HEK293 (cell line): ENCODE data around the gene SFT2D2.
A peak's percentile ranks its signal among the peaks of the same experiment; 100 is the strongest.

ENCODE experiments used
- GFI1B ChIP-seq: fragments of 450-650 bp; formaldehyde crosslinking; IDR thresholded peaks from 2 replicates; pipeline ENCODE4 v1.5.1; 2016; ENCODE audit warnings: missing biosample characterization, missing genetic modification characterization
- IKZF3 ChIP-seq: fragments of 450-650 bp; IDR thresholded peaks from 2 replicates; pipeline ENCODE4 v1.5.0; 2018; ENCODE audit warnings: missing biosample characterization, mild to moderate bottlenecking, missing genetic modification characterization, moderate library complexity
- KLF9 ChIP-seq: fragments of 450-650 bp; formaldehyde crosslinking; IDR thresholded peaks from 2 replicates; pipeline ENCODE4 v1.5.1; 2016; ENCODE audit warnings: missing biosample characterization, missing genetic modification characterization, low read depth
- PRDM1 ChIP-seq: fragments of 450-650 bp; formaldehyde crosslinking; IDR thresholded peaks from 2 replicates; pipeline ENCODE4; 2016; ENCODE audit warnings: missing biosample characterization, missing genetic modification characterization
- SCRT1 ChIP-seq: fragments of 450-650 bp; formaldehyde crosslinking; IDR thresholded peaks from 2 replicates; pipeline ENCODE4 v1.5.1; 2016; ENCODE audit warnings: missing biosample characterization, missing genetic modification characterization, borderline replicate concordance
- SP7 ChIP-seq: fragments of 450-650 bp; formaldehyde crosslinking; IDR thresholded peaks from 2 replicates; pipeline ENCODE4 v1.5.1; 2016; ENCODE audit warnings: missing biosample characterization, missing genetic modification characterization
- TSHZ1 ChIP-seq: fragments of 450-650 bp; formaldehyde crosslinking; IDR thresholded peaks from 2 replicates; pipeline ENCODE4 v1.5.1; 2016; ENCODE audit warnings: missing biosample characterization, missing genetic modification characterization, borderline replicate concordance
- WT1 ChIP-seq: fragments of 450-650 bp; formaldehyde crosslinking; IDR thresholded peaks from 2 replicates; pipeline ENCODE4 v1.5.1; 2016; ENCODE audit warnings: missing biosample characterization, missing genetic modification characterization
- YY2 ChIP-seq: fragments of 450-650 bp; formaldehyde crosslinking; IDR thresholded peaks from 2 replicates; pipeline ENCODE4 v1.5.1; 2016; ENCODE audit warnings: missing biosample characterization, missing genetic modification characterization
- ZBTB20 ChIP-seq: fragments of 450-650 bp; formaldehyde crosslinking; IDR thresholded peaks from 2 replicates; pipeline ENCODE4 v1.5.1; 2016; ENCODE audit warnings: missing biosample characterization, missing genetic modification characterization
- ZFP37 ChIP-seq: fragments of 450-650 bp; formaldehyde crosslinking; IDR thresholded peaks from 2 replicates; pipeline ENCODE4 v1.5.1; 2016; ENCODE audit warnings: missing biosample characterization, missing genetic modification characterization
- ZNF132 ChIP-seq: fragments of 450-650 bp; formaldehyde crosslinking; IDR thresholded peaks from 2 replicates; pipeline ENCODE4 v1.5.1; 2017; ENCODE audit warnings: missing biosample characterization, missing genetic modification characterization, borderline replicate concordance
- ZNF140 ChIP-seq: fragments of 450-650 bp; formaldehyde crosslinking; IDR thresholded peaks from 2 replicates; pipeline ENCODE4 v1.5.1; 2016; ENCODE audit warnings: missing biosample characterization, missing genetic modification characterization
- ZNF202 ChIP-seq: fragments of 450-650 bp; formaldehyde crosslinking; IDR thresholded peaks from 2 replicates; pipeline ENCODE4 v1.5.1; 2016; ENCODE audit warnings: missing biosample characterization, missing genetic modification characterization, borderline replicate concordance
- ZNF239 ChIP-seq: fragments of 450-650 bp; formaldehyde crosslinking; IDR thresholded peaks from 2 replicates; pipeline ENCODE4 v1.5.1; 2016; ENCODE audit warnings: missing biosample characterization, missing genetic modification characterization
- ZNF248 ChIP-seq: fragments of 450-650 bp; formaldehyde crosslinking; IDR thresholded peaks from 2 replicates; pipeline ENCODE4 v1.5.1; 2017; ENCODE audit warnings: missing biosample characterization, missing genetic modification characterization
- ZNF280D ChIP-seq: fragments of 450-650 bp; formaldehyde crosslinking; IDR thresholded peaks from 2 replicates; pipeline ENCODE4 v1.5.1; 2016; ENCODE audit warnings: missing biosample characterization, missing genetic modification characterization
- ZNF335 ChIP-seq: fragments of 450-650 bp; formaldehyde crosslinking; conservative IDR thresholded peaks from 2 replicates; pipeline ENCODE4 v1.5.1; 2016; ENCODE audit warnings: missing biosample characterization, missing genetic modification characterization
- ZNF426 ChIP-seq: fragments of 450-650 bp; formaldehyde crosslinking; IDR thresholded peaks from 2 replicates; pipeline ENCODE4 v1.5.1; 2017; ENCODE audit warnings: missing biosample characterization, missing genetic modification characterization, mild to moderate bottlenecking, inconsistent platforms, moderate library complexity
- ZNF473 ChIP-seq: fragments of 450-650 bp; formaldehyde crosslinking; IDR thresholded peaks from 2 replicates; pipeline ENCODE4 v1.5.1; 2017; ENCODE audit warnings: missing biosample characterization, missing genetic modification characterization
- ZNF48 ChIP-seq: fragments of 450-650 bp; formaldehyde crosslinking; IDR thresholded peaks from 2 replicates; pipeline ENCODE4 v1.5.1; 2016; ENCODE audit warnings: missing biosample characterization, missing genetic modification characterization
- ZNF530 ChIP-seq: fragments of 450-650 bp; formaldehyde crosslinking; IDR thresholded peaks from 2 replicates; pipeline ENCODE4 v1.5.1; 2016; ENCODE audit warnings: low read depth, missing biosample characterization, missing genetic modification characterization
- ZNF610 ChIP-seq: fragments of 450-650 bp; formaldehyde crosslinking; IDR thresholded peaks from 2 replicates; pipeline ENCODE4 v1.5.1; 2016; ENCODE audit warnings: missing biosample characterization, missing genetic modification characterization, borderline replicate concordance
- ZNF623 ChIP-seq: fragments of 450-650 bp; formaldehyde crosslinking; IDR thresholded peaks from 2 replicates; pipeline ENCODE4 v1.5.1; 2016; ENCODE audit warnings: missing biosample characterization, missing genetic modification characterization
- ZNF624 ChIP-seq: fragments of 450-650 bp; formaldehyde crosslinking; IDR thresholded peaks from 2 replicates; pipeline ENCODE4 v1.5.1; 2017; ENCODE audit warnings: missing biosample characterization, missing genetic modification characterization
- ZNF626 ChIP-seq: fragments of 450-650 bp; sonication (Bioruptor Pico); formaldehyde crosslinking; IDR thresholded peaks from 2 replicates; pipeline ENCODE4 v1.5.1; 2018; ENCODE audit warnings: missing biosample characterization, missing genetic modification characterization, inconsistent platforms
- ZNF660 ChIP-seq: fragments of 450-650 bp; IDR thresholded peaks from 2 replicates; pipeline ENCODE4 v1.5.1; 2018; ENCODE audit warnings: missing biosample characterization, mild to moderate bottlenecking, missing genetic modification characterization
- ZNF791 ChIP-seq: fragments of 450-650 bp; formaldehyde crosslinking; IDR thresholded peaks from 2 replicates; pipeline ENCODE4 v1.5.1; 2016; ENCODE audit warnings: missing biosample characterization, missing genetic modification characterization
- TF ChIP-seq, protein P1 (sequence below): fragments of 450-650 bp; formaldehyde crosslinking; IDR thresholded peaks from 2 replicates; pipeline ENCODE4 v1.5.1; 2017; ENCODE audit warnings: missing biosample characterization, missing genetic modification characterization
- TF ChIP-seq, protein P2 (sequence below): fragments of 450-650 bp; formaldehyde crosslinking; conservative IDR thresholded peaks from 2 replicates; pipeline ENCODE4 v1.5.1; 2016; ENCODE audit warnings: low read depth, missing biosample characterization, missing genetic modification characterization

Gene SFT2D2

GRCh38 chr1:168190403-168190802 is 35.4 kb upstream of the SFT2D2 start (continued):
- TF ChIP-seq WT1 (tag by site-specific recombination) (peak; percentile 77; the same call in 1 of the 2 replicates), KLF9 (tag by site-specific recombination) (no peak), ZNF660 (no peak), TSHZ1 (no peak), ZNF426 (tag by site-specific recombination) (no peak), ZNF335 (tag by site-specific recombination) (no peak), ZFP37 (tag by site-specific recombination) (no peak), ZNF623 (no peak), ZNF280D (tag by site-specific recombination) (no peak), GFI1B (tag by site-specific recombination) (peak; percentile 89), ZNF140 (tag by site-specific recombination) (no peak), ZNF626 (tag by site-specific recombination) (no peak), IKZF3 (tag by site-specific recombination) (no peak), SCRT1 (tag by site-specific recombination) (no peak), ZNF239 (no peak), SP7 (tag by site-specific recombination) (peak; percentile 95), ZNF202 (no peak), ZNF791 (no peak), ZNF624 (no peak), ZNF248 (tag by site-specific recombination) (no peak), ZNF132 (no peak), ZBTB20 (tag by site-specific recombination) (no peak), ZNF530 (tag by site-specific recombination) (no peak), YY2 (no peak), ZNF610 (tag by site-specific recombination) (no peak), ZNF48 (tag by site-specific recombination) (no peak), PRDM1 (tag by site-specific recombination) (no peak), ZNF473 (tag by site-specific recombination) (no peak)
- TF ChIP-seq, protein P1, sequence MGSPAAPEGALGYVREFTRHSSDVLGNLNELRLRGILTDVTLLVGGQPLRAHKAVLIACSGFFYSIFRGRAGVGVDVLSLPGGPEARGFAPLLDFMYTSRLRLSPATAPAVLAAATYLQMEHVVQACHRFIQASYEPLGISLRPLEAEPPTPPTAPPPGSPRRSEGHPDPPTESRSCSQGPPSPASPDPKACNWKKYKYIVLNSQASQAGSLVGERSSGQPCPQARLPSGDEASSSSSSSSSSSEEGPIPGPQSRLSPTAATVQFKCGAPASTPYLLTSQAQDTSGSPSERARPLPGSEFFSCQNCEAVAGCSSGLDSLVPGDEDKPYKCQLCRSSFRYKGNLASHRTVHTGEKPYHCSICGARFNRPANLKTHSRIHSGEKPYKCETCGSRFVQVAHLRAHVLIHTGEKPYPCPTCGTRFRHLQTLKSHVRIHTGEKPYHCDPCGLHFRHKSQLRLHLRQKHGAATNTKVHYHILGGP (tag by site-specific recombination): no peak
- TF ChIP-seq, protein P2, sequence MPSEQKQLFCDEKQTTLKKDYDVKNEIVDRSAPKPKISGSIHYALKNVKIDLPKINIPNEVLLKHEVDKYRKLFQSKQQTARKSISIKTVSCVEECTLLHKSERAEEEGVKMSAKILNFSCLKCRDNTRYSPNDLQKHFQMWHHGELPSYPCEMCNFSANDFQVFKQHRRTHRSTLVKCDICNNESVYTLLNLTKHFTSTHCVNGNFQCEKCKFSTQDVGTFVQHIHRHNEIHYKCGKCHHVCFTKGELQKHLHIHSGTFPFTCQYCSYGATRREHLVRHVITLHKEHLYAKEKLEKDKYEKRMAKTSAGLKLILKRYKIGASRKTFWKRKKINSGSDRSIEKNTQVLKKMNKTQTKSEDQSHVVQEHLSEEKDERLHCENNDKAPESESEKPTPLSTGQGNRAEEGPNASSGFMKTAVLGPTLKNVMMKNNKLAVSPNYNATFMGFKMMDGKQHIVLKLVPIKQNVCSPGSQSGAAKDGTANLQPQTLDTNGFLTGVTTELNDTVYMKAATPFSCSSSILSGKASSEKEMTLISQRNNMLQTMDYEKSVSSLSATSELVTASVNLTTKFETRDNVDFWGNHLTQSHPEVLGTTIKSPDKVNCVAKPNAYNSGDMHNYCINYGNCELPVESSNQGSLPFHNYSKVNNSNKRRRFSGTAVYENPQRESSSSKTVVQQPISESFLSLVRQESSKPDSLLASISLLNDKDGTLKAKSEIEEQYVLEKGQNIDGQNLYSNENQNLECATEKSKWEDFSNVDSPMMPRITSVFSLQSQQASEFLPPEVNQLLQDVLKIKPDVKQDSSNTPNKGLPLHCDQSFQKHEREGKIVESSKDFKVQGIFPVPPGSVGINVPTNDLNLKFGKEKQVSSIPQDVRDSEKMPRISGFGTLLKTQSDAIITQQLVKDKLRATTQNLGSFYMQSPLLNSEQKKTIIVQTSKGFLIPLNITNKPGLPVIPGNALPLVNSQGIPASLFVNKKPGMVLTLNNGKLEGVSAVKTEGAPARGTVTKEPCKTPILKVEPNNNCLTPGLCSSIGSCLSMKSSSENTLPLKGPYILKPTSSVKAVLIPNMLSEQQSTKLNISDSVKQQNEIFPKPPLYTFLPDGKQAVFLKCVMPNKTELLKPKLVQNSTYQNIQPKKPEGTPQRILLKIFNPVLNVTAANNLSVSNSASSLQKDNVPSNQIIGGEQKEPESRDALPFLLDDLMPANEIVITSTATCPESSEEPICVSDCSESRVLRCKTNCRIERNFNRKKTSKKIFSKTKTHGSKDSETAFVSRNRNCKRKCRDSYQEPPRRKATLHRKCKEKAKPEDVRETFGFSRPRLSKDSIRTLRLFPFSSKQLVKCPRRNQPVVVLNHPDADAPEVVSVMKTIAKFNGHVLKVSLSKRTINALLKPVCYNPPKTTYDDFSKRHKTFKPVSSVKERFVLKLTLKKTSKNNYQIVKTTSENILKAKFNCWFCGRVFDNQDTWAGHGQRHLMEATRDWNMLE: no peak
